Amniotic stem cell (primary cell): ENCODE measurements around the gene FAM193A.
"Not testable (repeated sequence)": the region's sequence is repeated elsewhere in the genome, so short reads cannot be mapped to it uniquely, and the experiment has no call there.

Experiments
- DNase-seq: peaks from one replicate; lab custom pipeline; 2025; lab: John Stamatoyannopoulos, UW

FAM193A gene

GRCh38 chr4:2652415-2653160 is 116.1 kb downstream of the FAM193A start:
- no peak for DNase-seq

- no peak for DNase-seq
These were observed 124.3 kb downstream of the FAM193A start for GRCh38 chr4:2660596-2661211.

- peak; percentile 65 for DNase-seq
These were observed 126.2 kb downstream of the FAM193A start for GRCh38 chr4:2662598-2662997.

GRCh38 chr4:2663275-2663674 is 126.8 kb downstream of the FAM193A start:
- no peak for DNase-seq

GRCh38 chr4:2666722-2667247 is 130.3 kb downstream of the FAM193A start:
- no peak for DNase-seq

GRCh38 chr4:2667428-2667827 is 131.0 kb downstream of the FAM193A start:
- DNase-seq: no peak

GRCh38 chr4:2671267-2671895 is 134.9 kb downstream of the FAM193A start:
- DNase-seq: no peak

DNA sequence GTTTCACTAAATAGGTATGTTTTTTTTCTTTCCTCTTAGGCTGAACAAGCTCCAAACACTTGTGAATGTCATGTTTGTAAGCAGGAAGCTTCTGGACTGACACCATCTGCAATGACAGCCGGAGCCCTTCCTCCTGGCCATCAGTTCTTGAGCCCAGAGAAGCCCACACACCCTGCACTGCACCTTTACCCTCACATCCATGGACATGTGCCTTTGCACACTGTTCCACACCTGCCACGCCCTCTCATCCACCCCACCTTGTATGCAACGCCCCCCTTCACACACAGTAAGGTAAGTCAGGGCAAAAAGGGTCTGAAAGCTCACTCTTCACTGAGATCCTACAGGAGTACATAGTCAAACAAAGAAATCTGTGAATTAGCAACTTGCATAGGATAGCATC is 135.6 kb downstream of the FAM193A start:
- DNase-seq: no peak

DNA sequence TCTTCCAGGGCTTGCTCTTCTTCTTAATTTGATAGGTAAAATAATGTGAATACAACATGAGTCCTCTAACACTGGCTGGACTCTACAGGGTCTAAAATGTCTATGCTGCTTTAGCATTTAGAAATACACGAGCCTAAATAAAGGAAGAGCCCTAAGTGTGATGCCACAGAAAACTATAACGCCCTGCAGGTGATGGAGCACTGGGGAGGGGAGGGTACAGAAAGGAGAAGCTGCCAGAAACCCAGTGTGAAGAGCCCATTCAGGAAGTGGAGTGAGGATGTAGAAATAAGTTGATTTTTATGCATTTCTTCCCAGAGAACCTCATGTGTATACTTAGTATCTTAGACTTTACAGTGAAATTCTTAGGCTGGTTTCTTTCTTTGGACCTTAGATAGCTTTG is 136.3 kb downstream of the FAM193A start:
- DNase-seq: no peak

GRCh38 chr4:2673157-2673556 is 136.7 kb downstream of the FAM193A start:
- no peak for DNase-seq

DNA sequence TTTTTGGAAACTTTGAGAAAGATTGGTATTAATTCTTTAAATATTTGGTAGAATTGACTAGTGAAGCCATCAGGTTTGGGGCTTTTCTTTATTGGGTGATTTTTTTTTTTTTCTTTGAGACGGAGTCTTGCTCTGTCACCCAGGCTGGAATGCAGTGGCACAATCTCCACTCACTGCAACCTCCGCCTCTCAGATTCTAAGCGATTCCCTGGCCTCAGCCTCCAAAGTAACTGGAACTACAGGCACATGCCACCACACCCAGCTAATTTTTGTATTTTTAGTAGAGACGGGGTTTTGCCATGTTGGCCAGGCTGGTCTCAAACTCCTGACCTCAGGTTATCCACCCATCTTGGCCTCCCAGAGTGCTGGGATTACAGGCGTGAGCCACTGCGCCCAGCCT is 143.3 kb downstream of the FAM193A start:
- DNase-seq: not testable (repeated sequence)

GRCh38 chr4:2684486-2684885 is 148.0 kb downstream of the FAM193A start:
- DNase-seq: no peak

GRCh38 chr4:2685541-2685940 is 149.1 kb downstream of the FAM193A start:
- no peak for DNase-seq

GRCh38 chr4:2686379-2687265 is 150.2 kb downstream of the FAM193A start:
- no peak for DNase-seq

- no peak for DNase-seq
These were observed 151.8 kb downstream of the FAM193A start for GRCh38 chr4:2688281-2688680.

DNA sequence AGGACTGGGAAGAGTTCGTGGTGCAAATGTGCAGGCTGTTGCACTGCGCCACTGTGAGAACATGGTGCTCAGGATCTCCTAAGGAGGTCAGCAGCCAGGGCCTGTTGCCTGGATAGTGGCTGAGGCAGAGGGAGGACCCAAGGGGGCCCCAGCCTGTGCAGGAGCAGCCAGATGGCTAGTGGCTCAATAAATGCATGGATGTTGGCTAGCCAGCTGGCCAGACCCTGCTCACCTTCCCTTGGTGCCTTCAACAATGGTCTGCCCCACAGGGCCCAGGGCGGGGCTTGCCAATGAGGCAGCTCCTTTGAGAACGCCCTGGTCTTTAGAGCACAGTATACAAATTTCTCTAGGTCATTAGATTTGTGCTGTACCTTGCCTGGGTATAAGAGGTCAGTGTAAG is 152.2 kb downstream of the FAM193A start:
- no peak for DNase-seq

GRCh38 chr4:2689114-2689513 is 152.7 kb downstream of the FAM193A start:
- DNase-seq: no peak

- DNase-seq: no peak
These were observed 153.6 kb downstream of the FAM193A start for GRCh38 chr4:2689825-2690700.

- DNase-seq: no peak
These were observed 154.9 kb downstream of the FAM193A start for GRCh38 chr4:2691313-2691712.

DNA sequence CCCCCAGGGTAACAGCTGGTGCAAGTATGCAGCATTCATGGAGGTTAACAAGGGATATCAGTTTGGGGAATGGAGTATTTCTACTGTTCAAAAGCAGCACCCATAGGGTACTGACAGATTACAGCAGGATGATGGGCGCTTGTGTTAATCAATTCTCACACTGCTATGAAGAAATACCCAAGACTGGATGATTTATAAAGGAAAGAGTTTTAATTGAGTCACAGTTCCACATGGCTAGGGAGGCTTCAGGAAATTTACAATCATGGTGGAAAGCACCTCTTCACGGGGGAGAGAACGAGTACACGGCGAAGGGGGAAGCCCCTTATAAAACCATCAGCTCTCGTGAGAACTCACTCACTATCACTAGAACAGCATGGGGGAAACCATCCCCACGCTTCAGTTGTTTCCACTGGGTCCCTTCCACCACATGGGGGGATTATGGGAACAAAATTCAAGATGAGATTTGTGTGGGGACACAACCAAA is 155.5 kb downstream of the FAM193A start:
- DNase-seq: no peak

- DNase-seq: no peak
These were observed 158.2 kb downstream of the FAM193A start for GRCh38 chr4:2694691-2695090.
